HepG2 (cell line): Measurements from ENCODE around the gene RNASE4. TPM values are rescaled to one million over a fixed set of nuclear protein-coding genes. Genes with fewer than 3 reads are reported as not detected.

Experiments
- ATAD3A ChIP-seq: sonication (generic); formaldehyde crosslinking; IDR thresholded peaks from 2 replicates; pipeline ENCODE4 v1.4.0; 2020; ENCODE audit warnings: missing genetic modification reagents
- CREM ChIP-seq, 2 experiments: sonication (generic) in 1 of 2; formaldehyde crosslinking in 1 of 2; IDR thresholded peaks; 2 replicates each; pipeline versions ENCODE4 v1.4.0 to v1.6.1; 2016 to 2020; ENCODE audit warnings: antibody characterized with exemption in 1 of 2, mild to moderate bottlenecking in 1 of 2, missing genetic modification reagents in 1 of 2
- ELF4 ChIP-seq: sonication (generic); formaldehyde crosslinking; IDR thresholded peaks from 2 replicates; pipeline ENCODE4 v1.5.0; 2020; ENCODE audit warnings: missing genetic modification reagents, mild to moderate bottlenecking, moderate library complexity, borderline replicate concordance
- MLLT10 ChIP-seq: sonication (generic); formaldehyde crosslinking; IDR thresholded peaks from 2 replicates; pipeline ENCODE4 v1.4.0; 2020; ENCODE audit warnings: missing genetic modification reagents
- NR2F1 ChIP-seq, 2 experiments: fragments of 450-650 bp in 1 of 2; formaldehyde crosslinking in 1 of 2; IDR thresholded peaks; 2 replicates each; pipeline versions ENCODE4 v1.5.0 to v1.6.1; 2016 to 2020; ENCODE audit warnings: mild to moderate bottlenecking in 1 of 2, missing compliant biosample characterization in 1 of 2, missing genetic modification reagents in 1 of 2, moderate library complexity in 1 of 2
- POLR2A ChIP-seq, 2 experiments: IDR thresholded peaks; 2 replicates each; pipeline ENCODE4 v1.6.1; 2011; ENCODE audit warnings: low read depth in 2 of 2, low read length in 2 of 2, mild to moderate bottlenecking in 1 of 2, moderate library complexity in 1 of 2; ENCODE audit not compliant: insufficient read depth in 1 of 2
- RBFOX2 ChIP-seq: fragments of 200-400 bp; formaldehyde crosslinking; IDR thresholded peaks from 2 replicates; pipeline ENCODE4 v1.6.1; 2017; ENCODE audit warnings: low read depth, mild to moderate bottlenecking, low read length
- SIN3B ChIP-seq: fragments of 150-350 bp; IDR thresholded peaks from 2 replicates; pipeline ENCODE4 v1.6.1; 2014; ENCODE audit warnings: low read length
- SKI ChIP-seq: fragments of 450-650 bp; IDR thresholded peaks from one replicate; pipeline ENCODE4 v1.6.1; 2018; ENCODE audit warnings: mild to moderate bottlenecking; ENCODE audit not compliant: partially characterized antibody
- SMYD3 ChIP-seq: sonication (generic); formaldehyde crosslinking; IDR thresholded peaks from 2 replicates; pipeline ENCODE4 v1.8.1; 2023; ENCODE audit warnings: mild to moderate bottlenecking, missing genetic modification reagents
- TBX2 ChIP-seq: sonication (generic); formaldehyde crosslinking; IDR thresholded peaks from 2 replicates; pipeline ENCODE4 v1.5.0; 2020; ENCODE audit warnings: missing genetic modification reagents, mild to moderate bottlenecking, borderline replicate concordance
- TRIM24 ChIP-seq: sonication (generic); formaldehyde crosslinking; IDR thresholded peaks from 2 replicates; pipeline ENCODE4 v1.8.0; 2022; ENCODE audit warnings: mild to moderate bottlenecking, missing genetic modification reagents
- ZNF143 ChIP-seq: sonication (generic); formaldehyde crosslinking; IDR thresholded peaks from 2 replicates; pipeline ENCODE4 v1.4.0; 2020; ENCODE audit warnings: missing genetic modification reagents
- ZNF674 ChIP-seq: sonication (generic); formaldehyde crosslinking; IDR thresholded peaks from 2 replicates; pipeline ENCODE4 v1.5.0; 2020; ENCODE audit warnings: low read depth, mild to moderate bottlenecking, missing genetic modification reagents
- ZNF788 ChIP-seq: sonication (generic); formaldehyde crosslinking; IDR thresholded peaks from 2 replicates; pipeline ENCODE4 v1.5.0; 2020; ENCODE audit warnings: mild to moderate bottlenecking, missing genetic modification reagents, borderline replicate concordance
- polyA plus RNA-seq, 8 experiments: library from polyadenylated mRNA; depleted of rRNA in 3 of 8; stranded (reverse) in 7 of 8; unstranded in 1 of 8; fragments of >200 nt; fragmentation: Illumina TruSeq in 4 of 8; extraction: Trizol in 4 of 8; gene quantifications; 2 replicates each; pipeline versions ENCODE4 v1.2.1 to v1.2.3, GENCODE V29; 2011 to 2016; ENCODE audit warnings: low read depth in 4 of 8, missing spikeins in 1 of 8, mixed read lengths in 1 of 8; ENCODE audit not compliant: insufficient read depth in 1 of 8
- total RNA-seq, 5 experiments: library from RNA; depleted of rRNA; stranded (reverse); fragments of >200 nt; fragmentation: Illumina TruSeq; extraction: Trizol; gene quantifications; 2 replicates each; pipeline ENCODE4 v1.2.3, GENCODE V29; 2016; ENCODE audit warnings: low read depth in 1 of 5
- TF ChIP-seq, protein P1 (sequence below), 2 experiments: sonication (generic) in 1 of 2; formaldehyde crosslinking in 1 of 2; IDR thresholded peaks; 2 replicates each; pipeline versions ENCODE4 v1.6.1 to v1.9.0; 2014 to 2022; ENCODE audit warnings: antibody characterized with exemption in 1 of 2, borderline replicate concordance in 1 of 2, inconsistent platforms in 1 of 2, low read depth in 1 of 2, missing genetic modification reagents in 1 of 2
- TF ChIP-seq, protein P2 (sequence below): sonication (generic); formaldehyde crosslinking; IDR thresholded peaks from 2 replicates; pipeline ENCODE4 v1.4.0; 2020; ENCODE audit warnings: missing genetic modification reagents, borderline replicate concordance
- TF ChIP-seq, protein P3 (sequence below): sonication (generic); formaldehyde crosslinking; conservative IDR thresholded peaks from 2 replicates; pipeline ENCODE4 v1.4.0; 2020; ENCODE audit warnings: missing genetic modification reagents

RNASE4 gene
- total and polyA plus RNA-seq, 2 of the 13 experiments (the other 11 are each of a cell fraction or from before 2014, with no cell fraction given), result 109 to 983 TPM

DNA sequence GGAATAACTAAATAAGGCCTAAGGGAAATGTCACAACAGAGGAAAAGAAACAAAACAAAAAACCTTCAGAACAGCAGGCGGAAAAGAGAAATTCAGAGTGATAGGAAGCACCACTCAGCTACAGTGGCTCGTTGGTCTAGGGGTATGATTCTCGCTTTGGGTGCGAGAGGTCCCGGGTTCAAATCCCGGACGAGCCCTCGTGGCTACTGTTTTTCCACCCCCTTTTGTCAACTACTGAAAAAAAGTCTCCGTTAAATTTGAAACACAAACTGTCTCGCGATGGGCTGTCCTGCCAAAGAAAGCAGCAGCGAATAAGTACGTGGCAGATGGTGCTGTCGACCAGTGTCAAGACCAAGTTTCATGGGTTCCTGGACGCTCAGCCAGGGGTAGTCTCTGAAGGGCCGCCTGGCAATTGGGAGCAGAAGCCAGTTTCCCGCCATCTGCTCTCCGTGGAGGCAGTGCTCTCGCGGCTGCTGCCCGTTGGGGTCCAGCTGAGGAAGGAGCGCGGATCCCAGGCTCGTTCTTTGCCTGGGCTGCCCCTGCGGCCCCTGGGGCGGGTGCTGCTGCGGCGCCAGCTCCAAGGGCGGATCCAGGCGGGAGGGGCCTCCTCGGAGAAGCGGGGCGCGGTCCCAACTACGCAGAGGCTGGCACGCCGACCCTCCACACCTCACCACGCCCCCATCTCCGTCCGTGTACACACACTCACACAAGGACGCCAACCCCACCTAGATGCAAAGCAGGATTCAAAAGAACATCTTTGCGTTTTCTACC lies at the start of gene RNASE4 (continued):
- TF ChIP-seq ZNF674 (no peak; the same call in 1 of the 2 replicates), ZNF788 (CRISPR knock-in tag) (peak; percentile 43), TBX2 (peak; percentile 72), MLLT10 (CRISPR knock-in tag) (no peak), SMYD3 (no peak; the same call in 1 of the 2 replicates), POLR2A (IDR thresholded peaks at IDR 0.05; ENCODE audit: insufficient read depth in 1 of 2, low read depth in 2 of 2, low read length in 2 of 2) (peak; percentile 85 to 89), CREM (IDR thresholded peaks at IDR 0.05) (no peak), CREM (CRISPR knock-in tag; IDR thresholded peaks at IDR 0.05) (no peak), SIN3B (peak; percentile 47), RBFOX2 (peak; percentile 97), SKI (no peak), TRIM24 (CRISPR knock-in tag) (no peak), NR2F1 (CRISPR knock-in tag; IDR thresholded peaks at IDR 0.05) (peak; percentile 20 to 33; a peak in 1 of 4 replicates), ATAD3A (no peak), ZNF143 (no peak), ELF4 (CRISPR knock-in tag) (0 out of 2 replicates have a peak, but pooled peaks have one; percentile 13)
- TF ChIP-seq, protein P1, sequence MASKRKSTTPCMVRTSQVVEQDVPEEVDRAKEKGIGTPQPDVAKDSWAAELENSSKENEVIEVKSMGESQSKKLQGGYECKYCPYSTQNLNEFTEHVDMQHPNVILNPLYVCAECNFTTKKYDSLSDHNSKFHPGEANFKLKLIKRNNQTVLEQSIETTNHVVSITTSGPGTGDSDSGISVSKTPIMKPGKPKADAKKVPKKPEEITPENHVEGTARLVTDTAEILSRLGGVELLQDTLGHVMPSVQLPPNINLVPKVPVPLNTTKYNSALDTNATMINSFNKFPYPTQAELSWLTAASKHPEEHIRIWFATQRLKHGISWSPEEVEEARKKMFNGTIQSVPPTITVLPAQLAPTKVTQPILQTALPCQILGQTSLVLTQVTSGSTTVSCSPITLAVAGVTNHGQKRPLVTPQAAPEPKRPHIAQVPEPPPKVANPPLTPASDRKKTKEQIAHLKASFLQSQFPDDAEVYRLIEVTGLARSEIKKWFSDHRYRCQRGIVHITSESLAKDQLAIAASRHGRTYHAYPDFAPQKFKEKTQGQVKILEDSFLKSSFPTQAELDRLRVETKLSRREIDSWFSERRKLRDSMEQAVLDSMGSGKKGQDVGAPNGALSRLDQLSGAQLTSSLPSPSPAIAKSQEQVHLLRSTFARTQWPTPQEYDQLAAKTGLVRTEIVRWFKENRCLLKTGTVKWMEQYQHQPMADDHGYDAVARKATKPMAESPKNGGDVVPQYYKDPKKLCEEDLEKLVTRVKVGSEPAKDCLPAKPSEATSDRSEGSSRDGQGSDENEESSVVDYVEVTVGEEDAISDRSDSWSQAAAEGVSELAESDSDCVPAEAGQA (IDR thresholded peaks at IDR 0.05; ENCODE audit: low read depth), result no peak
- TF ChIP-seq, protein P1 (CRISPR knock-in tag; IDR thresholded peaks at IDR 0.05; ENCODE audit: borderline replicate concordance), result peak; percentile 82; the same call in 1 of the 2 replicates
- TF ChIP-seq, protein P2, sequence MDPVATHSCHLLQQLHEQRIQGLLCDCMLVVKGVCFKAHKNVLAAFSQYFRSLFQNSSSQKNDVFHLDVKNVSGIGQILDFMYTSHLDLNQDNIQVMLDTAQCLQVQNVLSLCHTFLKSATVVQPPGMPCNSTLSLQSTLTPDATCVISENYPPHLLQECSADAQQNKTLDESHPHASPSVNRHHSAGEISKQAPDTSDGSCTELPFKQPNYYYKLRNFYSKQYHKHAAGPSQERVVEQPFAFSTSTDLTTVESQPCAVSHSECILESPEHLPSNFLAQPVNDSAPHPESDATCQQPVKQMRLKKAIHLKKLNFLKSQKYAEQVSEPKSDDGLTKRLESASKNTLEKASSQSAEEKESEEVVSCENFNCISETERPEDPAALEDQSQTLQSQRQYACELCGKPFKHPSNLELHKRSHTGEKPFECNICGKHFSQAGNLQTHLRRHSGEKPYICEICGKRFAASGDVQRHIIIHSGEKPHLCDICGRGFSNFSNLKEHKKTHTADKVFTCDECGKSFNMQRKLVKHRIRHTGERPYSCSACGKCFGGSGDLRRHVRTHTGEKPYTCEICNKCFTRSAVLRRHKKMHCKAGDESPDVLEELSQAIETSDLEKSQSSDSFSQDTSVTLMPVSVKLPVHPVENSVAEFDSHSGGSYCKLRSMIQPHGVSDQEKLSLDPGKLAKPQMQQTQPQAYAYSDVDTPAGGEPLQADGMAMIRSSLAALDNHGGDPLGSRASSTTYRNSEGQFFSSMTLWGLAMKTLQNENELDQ (CRISPR knock-in tag), result no peak; the same call in 1 of the 2 replicates
- TF ChIP-seq, protein P3, sequence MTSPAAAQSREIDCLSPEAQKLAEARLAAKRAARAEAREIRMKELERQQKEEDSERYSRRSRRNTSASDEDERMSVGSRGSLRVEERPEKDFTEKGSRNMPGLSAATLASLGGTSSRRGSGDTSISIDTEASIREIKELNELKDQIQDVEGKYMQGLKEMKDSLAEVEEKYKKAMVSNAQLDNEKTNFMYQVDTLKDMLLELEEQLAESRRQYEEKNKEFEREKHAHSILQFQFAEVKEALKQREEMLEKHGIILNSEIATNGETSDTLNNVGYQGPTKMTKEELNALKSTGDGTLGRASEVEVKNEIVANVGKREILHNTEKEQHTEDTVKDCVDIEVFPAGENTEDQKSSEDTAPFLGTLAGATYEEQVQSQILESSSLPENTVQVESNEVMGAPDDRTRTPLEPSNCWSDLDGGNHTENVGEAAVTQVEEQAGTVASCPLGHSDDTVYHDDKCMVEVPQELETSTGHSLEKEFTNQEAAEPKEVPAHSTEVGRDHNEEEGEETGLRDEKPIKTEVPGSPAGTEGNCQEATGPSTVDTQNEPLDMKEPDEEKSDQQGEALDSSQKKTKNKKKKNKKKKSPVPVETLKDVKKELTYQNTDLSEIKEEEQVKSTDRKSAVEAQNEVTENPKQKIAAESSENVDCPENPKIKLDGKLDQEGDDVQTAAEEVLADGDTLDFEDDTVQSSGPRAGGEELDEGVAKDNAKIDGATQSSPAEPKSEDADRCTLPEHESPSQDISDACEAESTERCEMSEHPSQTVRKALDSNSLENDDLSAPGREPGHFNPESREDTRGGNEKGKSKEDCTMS, result no peak; the same call in 1 of the 2 replicates
